GM12801 (cell line): ENCODE results near the gene DES.

ENCODE experiments used
- CTCF ChIP-seq: IDR thresholded peaks from one replicate; pipeline ENCODE4 v1.5.1; 2011; ENCODE audit warnings: control low read depth; ENCODE audit not compliant: insufficient read length; ENCODE audit errors: extremely low read depth

Gene DES

GRCh38 chr2:219470429-219470828 is 52.3 kb downstream of the DES start:
- TF ChIP-seq CTCF = no peak

- no peak for TF ChIP-seq CTCF
These were observed 53.5 kb downstream of the DES start for GRCh38 chr2:219471476-219472371.

- TF ChIP-seq CTCF = no peak
These were observed 54.5 kb downstream of the DES start for GRCh38 chr2:219472629-219473187.

- TF ChIP-seq CTCF = no peak
These were observed 55.3 kb downstream of the DES start for GRCh38 chr2:219473511-219473910.

GRCh38 chr2:219474285-219475060 is 56.3 kb downstream of the DES start:
- no peak for TF ChIP-seq CTCF

- no peak for TF ChIP-seq CTCF
These were observed 57.1 kb downstream of the DES start for GRCh38 chr2:219475278-219475677.
